HFF-Myc (cell line): ENCODE measurements around the gene SAMD4A.
"Not testable (repeated sequence)": the region's sequence is repeated elsewhere in the genome, so short reads cannot be mapped to it uniquely, and the experiment has no call there.

ENCODE experiments used
- DNase-seq: peaks from one replicate; pipeline ENCODE4 v3.0.0-alpha.2; 2011; ENCODE audit warnings: low read depth; ENCODE audit errors: extremely low read depth
- H3K4me3 ChIP-seq: replicated peaks from 2 replicates; pipeline ENCODE4 v1.5.1; 2011; ENCODE audit warnings: low read depth, mild to moderate bottlenecking, control low read depth, low read length
- CTCF ChIP-seq: IDR thresholded peaks from 2 replicates; pipeline ENCODE4 v1.5.1; 2012; ENCODE audit warnings: mild to moderate bottlenecking, low read depth, low read length, control low read depth; ENCODE audit errors: missing control alignments

The SAMD4A gene

GRCh38 chr14:54610051-54610977 is 43.4 kb downstream of the SAMD4A start:
- TF ChIP-seq CTCF = no peak
- H3K4me3 ChIP-seq = no peak overlapping the region
- no peak for DNase-seq

- no peak overlapping the region for H3K4me3 ChIP-seq
- no peak for DNase-seq
- TF ChIP-seq CTCF = no peak
These were observed 47.4 kb downstream of the SAMD4A start for GRCh38 chr14:54614296-54614695.

DNA sequence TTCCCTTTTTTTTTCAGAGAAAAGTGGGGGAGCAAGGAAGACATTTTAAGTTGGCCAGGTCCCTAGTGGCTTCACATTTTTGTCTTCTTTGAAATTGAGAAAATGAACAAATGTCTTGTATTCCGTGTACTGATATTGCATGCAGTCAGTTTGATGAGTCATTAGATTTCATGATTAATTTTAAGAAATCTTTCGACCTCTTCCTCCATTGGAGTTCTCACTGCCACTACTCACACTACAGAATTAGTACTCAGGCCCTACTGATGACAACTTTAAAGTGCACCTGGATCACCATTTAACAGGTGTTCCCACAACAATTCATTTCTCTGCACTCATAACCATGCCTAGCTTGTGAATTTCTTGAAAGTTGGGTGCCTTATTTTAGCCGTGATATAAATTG is 50.5 kb downstream of the SAMD4A start:
- no peak overlapping the region for H3K4me3 ChIP-seq
- DNase-seq = no peak
- no peak for TF ChIP-seq CTCF

DNA sequence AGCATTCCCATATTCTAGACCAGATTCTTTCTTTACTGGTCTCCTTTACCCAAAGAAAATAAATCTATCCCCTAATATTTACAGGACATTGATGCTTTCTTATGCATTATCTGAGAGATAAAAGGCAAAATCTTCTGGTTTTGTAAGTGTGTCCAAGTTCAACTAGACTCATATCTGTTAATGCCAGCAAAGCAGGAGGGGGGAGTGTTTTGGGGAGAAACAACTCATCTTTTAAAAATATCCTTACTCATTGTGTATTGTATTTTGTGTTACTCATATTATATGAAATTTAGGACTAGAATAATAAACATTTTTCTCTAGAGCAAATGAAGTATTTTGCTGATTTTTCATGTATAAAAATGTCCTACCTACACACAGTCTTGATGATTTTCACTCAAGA is 54.8 kb downstream of the SAMD4A start:
- no peak for DNase-seq
- no peak for TF ChIP-seq CTCF
- H3K4me3 ChIP-seq = no peak overlapping the region

DNA sequence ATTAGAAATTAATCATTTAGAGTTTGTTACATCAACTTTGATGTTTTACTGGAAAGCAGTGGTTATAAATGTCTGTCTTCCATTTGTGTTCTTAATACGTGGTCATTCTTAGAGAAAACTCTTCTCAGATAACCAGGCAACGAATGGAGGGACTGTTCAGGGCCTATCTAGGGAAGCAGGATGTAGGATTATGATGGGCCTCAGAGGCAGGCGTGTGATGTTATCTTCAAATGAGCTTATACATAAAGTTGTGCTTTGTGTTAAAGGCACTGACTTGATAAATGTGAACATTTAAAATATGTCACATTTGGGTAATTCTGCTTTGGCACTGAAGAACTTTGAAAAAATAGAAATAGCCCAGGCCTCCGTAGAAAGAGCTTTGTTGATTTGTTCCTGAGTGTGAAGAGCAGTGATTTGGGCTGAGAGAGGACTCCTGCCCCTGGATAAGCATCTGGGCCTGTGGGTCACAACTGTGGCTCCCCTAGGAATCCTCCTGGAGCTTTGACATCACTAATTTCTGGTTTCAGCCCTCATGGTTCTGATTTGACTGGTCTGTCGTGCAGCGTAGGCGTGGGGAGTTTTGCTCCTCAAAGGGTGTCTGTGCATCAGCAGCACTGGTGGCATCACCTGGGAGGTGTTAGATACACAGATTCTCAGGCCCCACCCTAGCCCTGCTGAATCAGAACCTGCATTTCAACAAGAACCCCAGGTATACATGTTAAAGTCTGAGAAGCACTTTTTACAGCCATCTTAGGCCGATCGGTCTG is 55.4 kb downstream of the SAMD4A start:
- no peak overlapping the region for H3K4me3 ChIP-seq
- no peak for TF ChIP-seq CTCF
- no peak for DNase-seq

- H3K4me3 ChIP-seq = no peak overlapping the region
- TF ChIP-seq CTCF = no peak
- no peak for DNase-seq
These were observed 56.5 kb downstream of the SAMD4A start for GRCh38 chr14:54623279-54624004.

DNA sequence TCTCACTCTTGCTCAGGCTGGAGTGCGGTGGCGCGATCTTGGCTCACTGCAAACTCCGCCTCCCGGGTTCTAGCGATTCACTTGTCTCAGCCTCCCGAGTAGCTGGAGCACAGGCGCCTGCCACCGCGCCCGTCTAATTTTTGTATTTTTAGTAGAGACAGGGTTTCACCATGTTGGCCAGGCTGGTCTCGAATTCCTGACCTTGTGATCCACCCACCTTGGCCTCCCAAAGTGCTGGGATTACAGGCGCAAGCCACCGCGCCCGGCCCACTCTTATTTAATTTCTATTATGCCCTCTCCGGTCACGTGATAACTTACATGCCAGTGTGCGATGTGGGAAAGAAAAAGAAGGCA is 57.1 kb downstream of the SAMD4A start:
- H3K4me3 ChIP-seq, DNase-seq: not testable (repeated sequence)
